Stimulated activated CD8-positive, alpha-beta memory T cell treated with anti-CD3 and anti-CD28 coated beads, Interleukin-12 subunit alpha, Interleukin-12 subunit beta, amount 100 ng/mL, for 24 hours (primary cell): Measurements from ENCODE around the gene APOBEC2.
A peak's percentile ranks its signal among the peaks of the same experiment; 100 is the strongest.
"Not testable (repeated sequence)": the region's sequence is repeated elsewhere in the genome, so short reads cannot be mapped to it uniquely, and the experiment has no call there.

Source experiments
- DNase-seq: peaks from one replicate; pipeline ENCODE4 v3.0.0-alpha.2; 2020; ENCODE audit errors: extremely low read depth

Gene APOBEC2

GRCh38 chr6:41053041-41053440 is at the start of gene APOBEC2:
APOBEC2 (plus strand) TSS chr6:41053202; CDS start chr6:41053348, 146 bp downstream.
- DNase-seq = no peak

GRCh38 chr6:41006217-41006616 is 46.8 kb upstream of the APOBEC2 start:
- DNase-seq = not testable (repeated sequence)

- DNase-seq = not testable (repeated sequence)
These were observed 46.0 kb upstream of the APOBEC2 start for GRCh38 chr6:41006980-41007379.

- no peak for DNase-seq
These were observed 45.0 kb upstream of the APOBEC2 start for GRCh38 chr6:41008011-41008410.

GRCh38 chr6:41009669-41010068 is 43.3 kb upstream of the APOBEC2 start:
- DNase-seq = no peak

GRCh38 chr6:41011673-41012072 is 41.3 kb upstream of the APOBEC2 start:
- no peak for DNase-seq

- DNase-seq = no peak
These were observed 39.4 kb upstream of the APOBEC2 start for GRCh38 chr6:41013466-41014153.

GRCh38 chr6:41014780-41015179 is 38.2 kb upstream of the APOBEC2 start:
- no peak for DNase-seq

GRCh38 chr6:41015860-41016259 is 37.1 kb upstream of the APOBEC2 start:
- not testable (repeated sequence) for DNase-seq

GRCh38 chr6:41017663-41018062 is 35.3 kb upstream of the APOBEC2 start:
- DNase-seq = no peak

GRCh38 chr6:41021832-41022231 is 31.2 kb upstream of the APOBEC2 start:
- DNase-seq = no peak

GRCh38 chr6:41022294-41022693 is 30.7 kb upstream of the APOBEC2 start:
- no peak for DNase-seq

- no peak for DNase-seq
These were observed 29.9 kb upstream of the APOBEC2 start for GRCh38 chr6:41023114-41023513.

- no peak for DNase-seq
These were observed 27.0 kb upstream of the APOBEC2 start for GRCh38 chr6:41025966-41026530.

GRCh38 chr6:41027241-41027640 is 25.8 kb upstream of the APOBEC2 start:
- DNase-seq = no peak

GRCh38 chr6:41027799-41028560 is 25.0 kb upstream of the APOBEC2 start:
- DNase-seq = peak; percentile 47

- DNase-seq = no peak
These were observed 24.2 kb upstream of the APOBEC2 start for GRCh38 chr6:41028561-41029412.

- no peak for DNase-seq
These were observed 20.2 kb upstream of the APOBEC2 start for GRCh38 chr6:41032830-41033229.

- no peak for DNase-seq
These were observed 19.2 kb upstream of the APOBEC2 start for GRCh38 chr6:41033776-41034175.

- no peak for DNase-seq
These were observed 16.8 kb upstream of the APOBEC2 start for GRCh38 chr6:41036186-41036585.

- no peak for DNase-seq
These were observed 16.4 kb upstream of the APOBEC2 start for GRCh38 chr6:41036601-41037000.
